AG09309 (cell line): ENCODE data around the gene NUP50.

Experiments
- DNase-seq: peaks from one replicate; pipeline ENCODE4 v3.0.0-alpha.2; 2010; ENCODE audit warnings: low read depth
- H3K4me3 ChIP-seq: 2 replicates; pipeline ENCODE4 v1.5.1; 2011; ENCODE audit warnings: mild to moderate bottlenecking, low read depth, low read length, moderate library complexity; ENCODE audit not compliant: control insufficient read depth
- CTCF ChIP-seq: IDR thresholded peaks from 2 replicates; pipeline ENCODE4 v1.5.1; 2011; ENCODE audit warnings: mild to moderate bottlenecking, low read depth, low read length, inconsistent platforms; ENCODE audit not compliant: insufficient read depth, control insufficient read depth; ENCODE audit errors: missing control alignments

The NUP50 gene

GRCh38 chr22:45230026-45230721 is 66.4 kb downstream of the NUP50 start:
- no peak for DNase-seq
- no peak overlapping the region for H3K4me3 ChIP-seq
- TF ChIP-seq CTCF: no peak

GRCh38 chr22:45231293-45231692 is 67.6 kb downstream of the NUP50 start:
- TF ChIP-seq CTCF: no peak
- no peak for DNase-seq
- H3K4me3 ChIP-seq: no peak overlapping the region

- DNase-seq: no peak
- TF ChIP-seq CTCF: no peak
- H3K4me3 ChIP-seq: no peak overlapping the region
Measured at GRCh38 chr22:45233386-45233785, 69.7 kb downstream of the NUP50 start.

- DNase-seq: no peak
- no peak for TF ChIP-seq CTCF
- no peak overlapping the region for H3K4me3 ChIP-seq
Measured at GRCh38 chr22:45233827-45234226, 70.1 kb downstream of the NUP50 start.

DNA sequence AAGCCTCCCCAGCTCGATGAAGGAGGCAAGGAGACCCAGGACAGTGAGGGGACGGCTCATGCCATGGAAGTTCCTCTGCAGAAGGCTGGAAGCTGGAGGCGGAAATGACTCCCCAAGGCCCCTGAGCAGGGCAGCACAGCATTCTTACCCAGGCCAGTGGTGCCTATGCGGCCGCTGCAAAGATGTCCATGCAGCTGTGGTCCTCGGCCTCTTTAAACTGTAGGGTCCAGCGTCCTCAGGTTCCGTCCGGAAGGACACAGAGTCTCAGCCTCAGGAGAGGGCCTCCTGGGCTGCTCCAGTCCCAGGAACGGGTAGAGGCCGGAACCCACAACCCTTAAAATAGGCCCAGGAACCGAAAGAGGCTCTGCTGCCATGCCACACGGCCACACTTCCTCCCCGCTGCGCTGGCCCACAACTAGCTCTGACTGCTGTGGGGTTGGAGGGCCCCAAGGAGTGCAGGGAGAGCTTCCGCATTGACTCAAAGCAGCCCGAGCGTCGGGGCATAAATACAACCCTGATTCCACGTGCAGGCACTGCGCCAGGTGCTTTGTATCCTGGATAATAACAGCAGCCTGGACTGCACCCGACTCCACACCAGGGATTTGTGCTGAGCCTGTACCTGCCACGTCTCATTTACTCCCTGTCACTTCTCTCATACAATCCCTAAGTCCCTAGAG is 71.5 kb downstream of the NUP50 start:
- TF ChIP-seq CTCF: no peak
- no peak overlapping the region for H3K4me3 ChIP-seq
- DNase-seq: no peak

GRCh38 chr22:45235851-45236342 is 72.2 kb downstream of the NUP50 start:
- DNase-seq: no peak
- TF ChIP-seq CTCF: no peak
- no peak overlapping the region for H3K4me3 ChIP-seq
